ENCODE results near the gene C2CD2. TPM values are rescaled to one million over a fixed set of nuclear protein-coding genes. Genes with fewer than 3 reads are reported as not detected.

Gene C2CD2
- total and polyA plus RNA-seq, 2 of the 8 experiments (the other 6 are each of a cell fraction or from before 2014, with no cell fraction given), result 10.4 to 13.0 TPM

DNA sequence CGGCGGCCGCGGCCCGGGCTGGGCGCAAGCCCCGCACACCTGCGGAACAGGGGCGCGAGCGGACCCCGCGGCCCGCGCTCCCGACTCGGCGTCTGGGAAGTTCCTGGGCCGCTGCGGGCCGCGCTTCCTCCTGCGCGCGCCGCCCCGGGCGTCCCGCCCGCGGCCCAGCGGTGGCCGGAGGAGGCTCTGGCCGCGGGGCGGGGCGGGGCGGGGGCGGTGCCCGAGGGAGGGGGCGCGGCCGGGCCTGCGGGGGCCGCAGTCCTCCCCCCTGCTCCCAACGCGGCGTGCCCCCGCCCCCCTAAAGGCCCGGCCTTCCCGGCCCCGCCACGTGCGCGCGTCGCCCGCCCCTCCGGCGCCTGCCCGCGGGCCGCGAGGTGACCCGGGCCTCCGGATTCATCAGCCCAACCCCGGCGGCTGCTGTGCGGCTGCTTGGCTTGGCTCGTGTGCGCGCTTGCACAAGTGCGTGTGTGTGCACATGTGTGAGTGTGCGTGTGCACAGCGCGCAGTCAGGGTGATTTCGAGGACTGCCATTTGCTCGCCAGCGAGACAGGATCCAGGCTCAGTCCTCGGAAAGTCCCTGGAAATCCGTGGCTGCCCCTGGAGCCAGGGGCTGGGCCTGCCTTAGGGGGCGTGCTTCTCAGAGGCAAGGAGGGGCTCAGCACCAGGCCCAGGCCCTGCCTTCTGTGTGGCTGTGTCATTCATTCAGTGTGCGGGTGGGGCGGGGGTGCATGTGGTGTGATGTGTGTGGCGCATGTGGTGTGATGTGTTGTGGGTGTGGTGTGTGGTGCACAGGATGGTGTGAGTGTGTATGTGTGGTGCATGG is at the start of gene C2CD2 (continued):
- TF ChIP-seq, protein P1, sequence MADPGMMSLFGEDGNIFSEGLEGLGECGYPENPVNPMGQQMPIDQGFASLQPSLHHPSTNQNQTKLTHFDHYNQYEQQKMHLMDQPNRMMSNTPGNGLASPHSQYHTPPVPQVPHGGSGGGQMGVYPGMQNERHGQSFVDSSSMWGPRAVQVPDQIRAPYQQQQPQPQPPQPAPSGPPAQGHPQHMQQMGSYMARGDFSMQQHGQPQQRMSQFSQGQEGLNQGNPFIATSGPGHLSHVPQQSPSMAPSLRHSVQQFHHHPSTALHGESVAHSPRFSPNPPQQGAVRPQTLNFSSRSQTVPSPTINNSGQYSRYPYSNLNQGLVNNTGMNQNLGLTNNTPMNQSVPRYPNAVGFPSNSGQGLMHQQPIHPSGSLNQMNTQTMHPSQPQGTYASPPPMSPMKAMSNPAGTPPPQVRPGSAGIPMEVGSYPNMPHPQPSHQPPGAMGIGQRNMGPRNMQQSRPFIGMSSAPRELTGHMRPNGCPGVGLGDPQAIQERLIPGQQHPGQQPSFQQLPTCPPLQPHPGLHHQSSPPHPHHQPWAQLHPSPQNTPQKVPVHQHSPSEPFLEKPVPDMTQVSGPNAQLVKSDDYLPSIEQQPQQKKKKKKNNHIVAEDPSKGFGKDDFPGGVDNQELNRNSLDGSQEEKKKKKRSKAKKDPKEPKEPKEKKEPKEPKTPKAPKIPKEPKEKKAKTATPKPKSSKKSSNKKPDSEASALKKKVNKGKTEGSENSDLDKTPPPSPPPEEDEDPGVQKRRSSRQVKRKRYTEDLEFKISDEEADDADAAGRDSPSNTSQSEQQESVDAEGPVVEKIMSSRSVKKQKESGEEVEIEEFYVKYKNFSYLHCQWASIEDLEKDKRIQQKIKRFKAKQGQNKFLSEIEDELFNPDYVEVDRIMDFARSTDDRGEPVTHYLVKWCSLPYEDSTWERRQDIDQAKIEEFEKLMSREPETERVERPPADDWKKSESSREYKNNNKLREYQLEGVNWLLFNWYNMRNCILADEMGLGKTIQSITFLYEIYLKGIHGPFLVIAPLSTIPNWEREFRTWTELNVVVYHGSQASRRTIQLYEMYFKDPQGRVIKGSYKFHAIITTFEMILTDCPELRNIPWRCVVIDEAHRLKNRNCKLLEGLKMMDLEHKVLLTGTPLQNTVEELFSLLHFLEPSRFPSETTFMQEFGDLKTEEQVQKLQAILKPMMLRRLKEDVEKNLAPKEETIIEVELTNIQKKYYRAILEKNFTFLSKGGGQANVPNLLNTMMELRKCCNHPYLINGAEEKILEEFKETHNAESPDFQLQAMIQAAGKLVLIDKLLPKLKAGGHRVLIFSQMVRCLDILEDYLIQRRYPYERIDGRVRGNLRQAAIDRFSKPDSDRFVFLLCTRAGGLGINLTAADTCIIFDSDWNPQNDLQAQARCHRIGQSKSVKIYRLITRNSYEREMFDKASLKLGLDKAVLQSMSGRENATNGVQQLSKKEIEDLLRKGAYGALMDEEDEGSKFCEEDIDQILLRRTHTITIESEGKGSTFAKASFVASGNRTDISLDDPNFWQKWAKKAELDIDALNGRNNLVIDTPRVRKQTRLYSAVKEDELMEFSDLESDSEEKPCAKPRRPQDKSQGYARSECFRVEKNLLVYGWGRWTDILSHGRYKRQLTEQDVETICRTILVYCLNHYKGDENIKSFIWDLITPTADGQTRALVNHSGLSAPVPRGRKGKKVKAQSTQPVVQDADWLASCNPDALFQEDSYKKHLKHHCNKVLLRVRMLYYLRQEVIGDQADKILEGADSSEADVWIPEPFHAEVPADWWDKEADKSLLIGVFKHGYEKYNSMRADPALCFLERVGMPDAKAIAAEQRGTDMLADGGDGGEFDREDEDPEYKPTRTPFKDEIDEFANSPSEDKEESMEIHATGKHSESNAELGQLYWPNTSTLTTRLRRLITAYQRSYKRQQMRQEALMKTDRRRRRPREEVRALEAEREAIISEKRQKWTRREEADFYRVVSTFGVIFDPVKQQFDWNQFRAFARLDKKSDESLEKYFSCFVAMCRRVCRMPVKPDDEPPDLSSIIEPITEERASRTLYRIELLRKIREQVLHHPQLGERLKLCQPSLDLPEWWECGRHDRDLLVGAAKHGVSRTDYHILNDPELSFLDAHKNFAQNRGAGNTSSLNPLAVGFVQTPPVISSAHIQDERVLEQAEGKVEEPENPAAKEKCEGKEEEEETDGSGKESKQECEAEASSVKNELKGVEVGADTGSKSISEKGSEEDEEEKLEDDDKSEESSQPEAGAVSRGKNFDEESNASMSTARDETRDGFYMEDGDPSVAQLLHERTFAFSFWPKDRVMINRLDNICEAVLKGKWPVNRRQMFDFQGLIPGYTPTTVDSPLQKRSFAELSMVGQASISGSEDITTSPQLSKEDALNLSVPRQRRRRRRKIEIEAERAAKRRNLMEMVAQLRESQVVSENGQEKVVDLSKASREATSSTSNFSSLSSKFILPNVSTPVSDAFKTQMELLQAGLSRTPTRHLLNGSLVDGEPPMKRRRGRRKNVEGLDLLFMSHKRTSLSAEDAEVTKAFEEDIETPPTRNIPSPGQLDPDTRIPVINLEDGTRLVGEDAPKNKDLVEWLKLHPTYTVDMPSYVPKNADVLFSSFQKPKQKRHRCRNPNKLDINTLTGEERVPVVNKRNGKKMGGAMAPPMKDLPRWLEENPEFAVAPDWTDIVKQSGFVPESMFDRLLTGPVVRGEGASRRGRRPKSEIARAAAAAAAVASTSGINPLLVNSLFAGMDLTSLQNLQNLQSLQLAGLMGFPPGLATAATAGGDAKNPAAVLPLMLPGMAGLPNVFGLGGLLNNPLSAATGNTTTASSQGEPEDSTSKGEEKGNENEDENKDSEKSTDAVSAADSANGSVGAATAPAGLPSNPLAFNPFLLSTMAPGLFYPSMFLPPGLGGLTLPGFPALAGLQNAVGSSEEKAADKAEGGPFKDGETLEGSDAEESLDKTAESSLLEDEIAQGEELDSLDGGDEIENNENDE (IDR thresholded peaks at IDR 0.05; ENCODE audit: insufficient replicate concordance, low read length), result no peak
- TF ChIP-seq JUND (IDR thresholded peaks at IDR 0.05; ENCODE audit: low read length), result no peak
- no peak for TF ChIP-seq MAFK (IDR thresholded peaks at IDR 0.05; ENCODE audit: low read depth, low read length)
- no peak for TF ChIP-seq CBX5 (IDR thresholded peaks at IDR 0.05; ENCODE audit: low read depth, low read length)
- TF ChIP-seq TEAD4 (IDR thresholded peaks at IDR 0.05; ENCODE audit: low read depth, low read length), result no peak
- no peak for TF ChIP-seq BCL11A (IDR thresholded peaks at IDR 0.05; ENCODE audit: low read depth in 2 of 2, low read length in 2 of 2)
- TF ChIP-seq SAP30 (IDR thresholded peaks at IDR 0.05; ENCODE audit: insufficient read depth, insufficient replicate concordance, low read length), result no peak
- TF ChIP-seq POLR2AphosphoS5 (IDR thresholded peaks at IDR 0.05; ENCODE audit: low read depth, low read length), result no peak
- TF ChIP-seq TBP (IDR thresholded peaks at IDR 0.05; ENCODE audit: low read depth, low read length), result no peak; the same call in 1 of the 2 replicates
- TF ChIP-seq TCF12 (IDR thresholded peaks at IDR 0.05; ENCODE audit: low read depth, low read length), result no peak
